Pancreas (tissue), 10 donors: ENCODE data around the gene INHBC. TPM values are rescaled to one million over a fixed set of nuclear protein-coding genes. Genes with fewer than 3 reads are reported as not detected.
A peak's percentile ranks its signal among the peaks of the same experiment; 100 is the strongest.

Source experiments
- ATAC-seq, 4 donors: fragments of 200-7000 bp; cut with Tn5 transposase; one replicate each; pipeline versions ENCODE4 v1.8.0 to v1.9.1; 2020; ENCODE audit warnings: mild to moderate bottlenecking in 4 of 4, moderate library complexity in 4 of 4
- DNase-seq, 6 donors: peaks; one replicate each; pipeline ENCODE4 v3.0.0-alpha.2; 2020
- FAIRE-seq: peaks from 2 replicates; lab custom pipeline; 2012; peaks lifted over from hg19 to GRCh38; lab: Jason Lieb, UNC
- H3K27ac ChIP-seq, 4 donors: fragments of 200-600 bp; sonication (generic); 1 replicate in 3 of 4; 2 replicates in 1 of 4; pipeline versions ENCODE4 v1.5.0 to v1.8.0; 2020
- H3K27me3 ChIP-seq, 4 donors: fragments of 200-600 bp; one replicate each; pipeline ENCODE4 v1.8.0; 2021
- H3K36me3 ChIP-seq, 3 donors: fragments of 200-600 bp; sonication (generic) in 1 of 3; one replicate each; pipeline versions ENCODE4 v1.5.0 to v1.8.0; 2020 to 2021
- H3K4me1 ChIP-seq, 3 donors: fragments of 200-600 bp; one replicate each; pipeline ENCODE4 v1.8.0; 2021
- H3K4me3 ChIP-seq, 4 donors: fragments of 200-600 bp; sonication (generic) in 2 of 4; one replicate each; pipeline versions ENCODE4 v1.5.0 to v1.8.0; 2020 to 2021
- H3K9me3 ChIP-seq, 4 donors: fragments of 200-600 bp; one replicate each; pipeline ENCODE4 v1.8.0; 2021
- WGBS, 2 donors: extraction: QIAGEN DNeasy Blood & Tissue Kit; methylation state at CpG; one replicate each; pipeline ENCODE4 v1.1.7; 2013; 5-methylcytosine and 5-hydroxymethylcytosine counted together
- intact Hi-C, 3 donors: fragments of 100-400 bp; cut with DNase I; formaldehyde crosslinking; loops; one replicate each; pipeline versions ENCODE4 v1.11.1 to v1.14.2; 2022
- polyA plus RNA-seq, 2 donors: library from polyadenylated mRNA; stranded (reverse); fragments of 200-250 nt; gene quantifications; one replicate each; pipeline ENCODE4 v1.2.3, GENCODE V29; 2013
- total RNA-seq, 6 donors: library from RNA; stranded (reverse); fragmentation: NEBNext Ultra II Directional in 4 of 6; extraction: Animal tissue kit (Norgen Biotek cat#: 25700) in 4 of 6; gene quantifications; one replicate each; pipeline versions ENCODE4 v1.2.1 to v1.2.4, GENCODE V29; 2021 to 2023
- TF ChIP-seq, protein P1 (sequence below), 4 donors: fragments of 200-600 bp; sonication (generic) in 3 of 4; IDR thresholded peaks; one replicate each; pipeline versions ENCODE4 v1.5.0 to v1.8.0; 2021; ENCODE audit warnings: antibody characterized with exemption in 4 of 4
- donor health status: healthy with polysubstance abuse.
- donor health status: DM: no; HTN: no; CAD: no; lungs with moderate emphysema.
- donor health status: DM: no; HTN: no; CAD: no.
- donor health status: control.
- donor health status: control.
- donor health status: Bipolar disorder and iron deficiency.
- donor health status: DM: yes; HTN: yes; CAD: no.
- donor health status: DM: no; HTN: no; CAD: no.
- donor health status: DM: no; HTN: no; CAD: no.
- donor health status: DM: yes; HTN: yes; CAD: no.

INHBC gene
- total and polyA plus RNA-seq, 8 donors, result 0.09 TPM; not detected in 6

- Histone ChIP-seq H3K36me3 (no peaks in the 10 kb centered on the region), H3K4me1 (peaks cover 0 to 9% (median 5%) of the 10 kb centered on the region in 3 donors), H3K27ac (no peak overlapping the region), H3K27me3 (no peaks in the 10 kb centered on the region), H3K9me3 (no peaks in the 10 kb centered on the region), H3K4me3 (no peak overlapping the region)
- intact Hi-C loops, result loop anchor here in 2 of 3 donors (10.0 kb wide), 2 partner anchors 151 to 241 kb away; partner anchors contain the start of gene NXPH4 (in 1 of the 2)
- 22 to 24% methylated on average over 15 of the region's 15 CpGs for WGBS, 2 donors
- no peak for FAIRE-seq
- ATAC-seq, result no peak
- peak in 2 of 6 donors; percentile 53 to 61 for DNase-seq
- TF ChIP-seq, protein P1, sequence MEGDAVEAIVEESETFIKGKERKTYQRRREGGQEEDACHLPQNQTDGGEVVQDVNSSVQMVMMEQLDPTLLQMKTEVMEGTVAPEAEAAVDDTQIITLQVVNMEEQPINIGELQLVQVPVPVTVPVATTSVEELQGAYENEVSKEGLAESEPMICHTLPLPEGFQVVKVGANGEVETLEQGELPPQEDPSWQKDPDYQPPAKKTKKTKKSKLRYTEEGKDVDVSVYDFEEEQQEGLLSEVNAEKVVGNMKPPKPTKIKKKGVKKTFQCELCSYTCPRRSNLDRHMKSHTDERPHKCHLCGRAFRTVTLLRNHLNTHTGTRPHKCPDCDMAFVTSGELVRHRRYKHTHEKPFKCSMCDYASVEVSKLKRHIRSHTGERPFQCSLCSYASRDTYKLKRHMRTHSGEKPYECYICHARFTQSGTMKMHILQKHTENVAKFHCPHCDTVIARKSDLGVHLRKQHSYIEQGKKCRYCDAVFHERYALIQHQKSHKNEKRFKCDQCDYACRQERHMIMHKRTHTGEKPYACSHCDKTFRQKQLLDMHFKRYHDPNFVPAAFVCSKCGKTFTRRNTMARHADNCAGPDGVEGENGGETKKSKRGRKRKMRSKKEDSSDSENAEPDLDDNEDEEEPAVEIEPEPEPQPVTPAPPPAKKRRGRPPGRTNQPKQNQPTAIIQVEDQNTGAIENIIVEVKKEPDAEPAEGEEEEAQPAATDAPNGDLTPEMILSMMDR (IDR thresholded peaks at IDR 0.05), result peak in 2 of 4 donors; percentile 35 to 46
Measured at GRCh38 chr12:57456145-57456700, 21.6 kb downstream of the INHBC start.

GRCh38 chr12:57456737-57457490, 22.3 kb downstream of the INHBC start:
- FAIRE-seq, result no peak
- WGBS, 2 donors, result 65 to 72% methylated on average over 5 to 6 of the region's 6 CpGs
- intact Hi-C loops, result loop anchor here in 2 of 3 donors (10.0 kb wide), 2 partner anchors 152 to 242 kb away; partner anchors contain the start of gene NXPH4 (in 1 of the 2)

GRCh38 chr12:57458665-57459054, 24.1 kb downstream of the INHBC start:
- peak overlapping the region in 2 of 4 donors; percentile 50 to 69 for H3K27ac ChIP-seq
- FAIRE-seq (no peak), ATAC-seq (no peak), DNase-seq (no peak)
- intact Hi-C loops, result loop anchor here in 2 of 3 donors (10.0 kb wide), 2 partner anchors 154 to 244 kb away; partner anchors contain the start of gene NXPH4 (in 1 of the 2)
- H3K4me3 ChIP-seq, result peak overlapping the region in 3 of 4 donors; percentile 53 to 70 (median 59)
- H3K4me1 ChIP-seq, result peaks cover 0 to 12% (median 10%) of the 10 kb centered on the region in 3 donors
- WGBS, 2 donors, result 35 to 36% methylated on average over 3 of the region's 3 CpGs
- no peaks in the 10 kb centered on the region for H3K27me3 ChIP-seq
- H3K9me3 ChIP-seq, result no peaks in the 10 kb centered on the region
- TF ChIP-seq, protein P1 (IDR thresholded peaks at IDR 0.05), result no peak
- no peaks in the 10 kb centered on the region for H3K36me3 ChIP-seq

More at GRCh38 chr12:57456737-57457490, 22.3 kb downstream of the INHBC start:
- H3K27me3 ChIP-seq, result no peaks in the 10 kb centered on the region
- no peaks in the 10 kb centered on the region for H3K9me3 ChIP-seq
- DNase-seq (no peak), ATAC-seq (no peak)
- no peak overlapping the region for H3K27ac ChIP-seq
- H3K4me1 ChIP-seq, result peaks cover 0 to 12% (median 10%) of the 10 kb centered on the region in 3 donors
- TF ChIP-seq, protein P1 (IDR thresholded peaks at IDR 0.05), result no peak
- no peaks in the 10 kb centered on the region for H3K36me3 ChIP-seq
- no peak overlapping the region for H3K4me3 ChIP-seq

DNA sequence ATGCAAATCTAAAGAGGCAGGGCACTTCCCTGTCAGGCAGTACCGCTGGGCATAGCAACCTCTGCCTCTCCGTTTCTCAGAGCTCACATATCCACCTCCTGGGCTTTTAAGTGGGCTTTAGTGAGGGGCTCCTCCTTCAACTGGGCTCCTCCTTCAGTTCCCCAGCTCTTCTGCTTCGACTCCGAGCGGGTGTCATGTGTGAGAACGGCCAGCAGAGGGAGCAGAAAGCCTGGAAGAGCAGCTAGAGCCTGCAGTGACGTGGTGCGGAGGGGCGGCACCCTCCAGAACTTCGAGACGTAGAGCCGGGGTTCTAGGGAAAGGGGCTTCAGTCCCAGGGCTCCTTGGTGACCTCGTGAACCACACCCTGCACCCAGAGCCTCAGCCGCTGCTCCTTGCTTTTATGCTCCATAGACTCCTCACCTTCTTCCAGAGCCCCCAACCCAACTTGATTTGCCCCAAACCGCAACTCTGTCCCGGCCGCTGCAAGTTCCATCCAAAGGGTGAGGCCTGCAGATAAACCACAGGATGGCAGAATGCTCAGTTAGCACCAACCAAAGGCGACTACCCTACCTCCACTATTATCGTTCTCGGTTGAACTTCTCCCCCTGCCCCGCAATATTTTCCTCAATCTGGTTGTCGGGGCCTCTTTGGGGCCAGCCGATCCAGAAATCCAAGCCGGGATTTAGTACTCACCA, 24.6 kb downstream of the INHBC start:
- H3K4me3 ChIP-seq, result peak overlapping the region; percentile 34 to 70 (median 56)
- TF ChIP-seq, protein P1 (IDR thresholded peaks at IDR 0.05), result peak; percentile 92 to 93 (median 92)
- peak overlapping the region in 3 of 4 donors; percentile 37 to 69 (median 50) for H3K27ac ChIP-seq
- intact Hi-C loops, result loop anchor here in 2 of 3 donors (10.0 kb wide), 2 partner anchors 154 to 244 kb away; partner anchors contain the start of gene NXPH4 (in 1 of the 2)
- peaks cover 0 to 12% (median 10%) of the 10 kb centered on the region in 3 donors for H3K4me1 ChIP-seq
- H3K36me3 ChIP-seq, result no peaks in the 10 kb centered on the region
- peak; percentile 87 to 95 (median 94) for DNase-seq
- WGBS, 2 donors, result 0% methylated on average over 24 of the region's 24 CpGs
- ATAC-seq, result peak; percentile 78 to 89 (median 86)
- H3K27me3 ChIP-seq, result no peaks in the 10 kb centered on the region
- FAIRE-seq, result no peak
- no peaks in the 10 kb centered on the region for H3K9me3 ChIP-seq
